ENCODE results near the gene NLGN1.

The NLGN1 gene

DNA sequence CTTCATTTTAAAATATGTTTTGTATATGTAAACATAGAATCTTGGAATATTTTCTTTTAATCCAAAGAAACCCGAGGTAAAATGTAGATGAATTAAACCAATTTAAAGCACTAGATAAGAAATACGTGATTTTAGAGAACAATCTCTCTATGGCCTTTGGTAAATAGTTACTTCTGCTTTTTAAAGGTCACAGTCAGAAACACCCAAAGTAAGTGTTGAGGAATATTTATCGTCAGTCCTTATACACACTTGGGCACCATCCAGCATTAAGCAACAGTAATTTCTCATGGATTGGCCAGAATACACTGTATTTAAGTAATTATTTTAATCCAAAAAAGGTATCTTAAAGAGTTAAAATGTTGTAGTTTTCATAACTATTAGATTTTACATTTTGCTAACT is 713.2 kb downstream of the NLGN1 start:
- no peak for TF ChIP-seq CTCF (IDR thresholded peaks at IDR 0.05; ENCODE audit: low read length, missing control alignments)
- no peak for DNase-seq (ENCODE audit: low read depth)
- H3K4me3 ChIP-seq (replicated peaks; ENCODE audit: low read depth, low read length) = no peak overlapping the region

GRCh38 chr3:174111776-174112175 is 714.2 kb downstream of the NLGN1 start:
- H3K4me3 ChIP-seq (replicated peaks; ENCODE audit: low read depth, low read length) = no peak overlapping the region
- DNase-seq (ENCODE audit: low read depth) = no peak
- TF ChIP-seq CTCF (IDR thresholded peaks at IDR 0.05; ENCODE audit: low read length, missing control alignments) = no peak

- TF ChIP-seq CTCF (IDR thresholded peaks at IDR 0.05; ENCODE audit: low read length, missing control alignments) = no peak
- H3K4me3 ChIP-seq (replicated peaks; ENCODE audit: low read depth, low read length) = no peak overlapping the region
- DNase-seq (ENCODE audit: low read depth) = peak; percentile 6
Measured at GRCh38 chr3:174116421-174116820, 718.9 kb downstream of the NLGN1 start.

GRCh38 chr3:174120997-174121396 is 723.5 kb downstream of the NLGN1 start:
- no peak overlapping the region for H3K4me3 ChIP-seq (replicated peaks; ENCODE audit: low read depth, low read length)
- TF ChIP-seq CTCF (IDR thresholded peaks at IDR 0.05; ENCODE audit: low read length, missing control alignments) = no peak
- DNase-seq (ENCODE audit: low read depth) = no peak

DNA sequence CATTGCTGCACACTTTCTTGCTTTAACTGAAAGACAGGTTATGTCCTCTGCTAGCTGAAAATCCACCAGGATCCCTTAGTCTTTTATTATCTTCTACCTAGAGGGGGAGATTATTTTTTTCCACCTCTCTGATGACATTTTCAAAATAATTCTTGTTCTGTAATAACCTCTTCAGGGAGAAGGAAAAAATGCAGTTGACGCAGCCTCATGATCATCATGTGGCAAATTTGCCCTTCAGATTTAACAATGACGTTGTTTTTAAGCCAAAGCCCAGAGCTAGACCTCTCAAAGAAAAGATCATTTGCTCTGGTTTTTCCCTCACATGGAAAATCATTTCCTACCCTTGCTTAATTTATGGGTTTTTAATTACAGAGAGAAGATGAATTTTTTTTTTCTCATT is 724.9 kb downstream of the NLGN1 start:
- DNase-seq (ENCODE audit: low read depth) = no peak
- no peak overlapping the region for H3K4me3 ChIP-seq (replicated peaks; ENCODE audit: low read depth, low read length)
- no peak for TF ChIP-seq CTCF (IDR thresholded peaks at IDR 0.05; ENCODE audit: low read length, missing control alignments)

GRCh38 chr3:174125267-174125824 is 727.8 kb downstream of the NLGN1 start:
- DNase-seq (ENCODE audit: low read depth) = peak; percentile 43
- peak; percentile 61 for TF ChIP-seq CTCF (IDR thresholded peaks at IDR 0.05; ENCODE audit: low read length, missing control alignments)
- H3K4me3 ChIP-seq (replicated peaks; ENCODE audit: low read depth, low read length) = no peak overlapping the region

DNA sequence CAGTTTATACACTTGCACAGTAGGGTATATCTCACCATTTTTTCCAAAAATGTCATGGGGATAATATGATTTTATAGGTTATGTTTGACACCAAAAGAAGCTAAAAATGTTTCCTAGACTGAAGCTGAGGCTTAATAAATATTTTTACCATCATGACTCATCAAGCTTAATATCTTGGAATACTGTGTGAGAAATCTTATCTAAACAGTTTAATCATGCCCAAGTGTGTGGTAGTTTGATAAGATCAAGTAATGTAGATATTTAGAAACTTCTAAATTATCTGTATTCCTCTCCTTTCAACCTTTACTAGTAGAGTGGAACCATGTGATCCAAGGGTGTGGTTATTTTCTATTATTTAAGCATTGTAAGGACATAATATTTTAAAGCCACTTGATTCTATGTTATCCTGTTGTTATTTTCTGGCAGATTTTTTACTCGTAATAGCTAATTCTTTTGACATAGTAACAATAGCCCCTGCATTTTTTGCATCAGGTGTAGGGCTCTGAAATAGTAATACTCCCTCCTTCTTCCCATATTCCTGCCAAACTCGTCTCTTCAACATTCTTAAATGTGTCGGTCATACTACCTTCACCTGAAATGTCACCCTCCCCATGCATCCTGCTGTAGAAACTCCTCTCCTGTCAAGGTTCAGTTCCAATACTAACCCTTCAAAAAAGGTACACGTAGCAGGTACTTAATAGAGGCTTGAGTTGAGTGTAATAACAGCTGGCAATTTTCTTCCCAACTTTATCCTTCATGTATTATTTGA is 729.6 kb downstream of the NLGN1 start:
- no peak for DNase-seq (ENCODE audit: low read depth)
- no peak for TF ChIP-seq CTCF (IDR thresholded peaks at IDR 0.05; ENCODE audit: low read length, missing control alignments)
- no peak overlapping the region for H3K4me3 ChIP-seq (replicated peaks; ENCODE audit: low read depth, low read length)

Measured in fibroblast of pulmonary artery (primary cell).